ENCODE measurements around the gene NME2. TPM values are rescaled to one million over a fixed set of nuclear protein-coding genes. Genes with fewer than 3 reads are reported as not detected.
"Not testable (repeated sequence)": the region's sequence is repeated elsewhere in the genome, so short reads cannot be mapped to it uniquely, and the experiment has no call there.

The NME2 gene
- total RNA-seq, 1 donor from 2014 or later = 811 TPM

- DNase-seq (ENCODE audit: low read depth in 2 of 2) = peak; percentile 35 to 46
Observed at GRCh38 chr17:51152766-51153209, 13.4 kb upstream of the NME2 start.

GRCh38 chr17:51153210-51154072 lies 12.8 kb upstream of the NME2 start, which contains the start of gene NME1:
Gene NME1 (plus strand): TSS chr17:51153559. CDS start chr17:51155655, 2,096 bp downstream.
- peak; percentile 100 for DNase-seq (ENCODE audit: low read depth in 2 of 2)

- peak; percentile 8 to 20 for DNase-seq (ENCODE audit: low read depth in 2 of 2)
Observed at GRCh38 chr17:51154176-51154575, 12.0 kb upstream of the NME2 start.

- DNase-seq (ENCODE audit: low read depth in 2 of 2) = no peak
Observed at GRCh38 chr17:51155416-51155815, 10.8 kb upstream of the NME2 start.

GRCh38 chr17:51159604-51160003 lies 6.6 kb upstream of the NME2 start:
- no peak for DNase-seq (ENCODE audit: low read depth in 2 of 2)

DNA sequence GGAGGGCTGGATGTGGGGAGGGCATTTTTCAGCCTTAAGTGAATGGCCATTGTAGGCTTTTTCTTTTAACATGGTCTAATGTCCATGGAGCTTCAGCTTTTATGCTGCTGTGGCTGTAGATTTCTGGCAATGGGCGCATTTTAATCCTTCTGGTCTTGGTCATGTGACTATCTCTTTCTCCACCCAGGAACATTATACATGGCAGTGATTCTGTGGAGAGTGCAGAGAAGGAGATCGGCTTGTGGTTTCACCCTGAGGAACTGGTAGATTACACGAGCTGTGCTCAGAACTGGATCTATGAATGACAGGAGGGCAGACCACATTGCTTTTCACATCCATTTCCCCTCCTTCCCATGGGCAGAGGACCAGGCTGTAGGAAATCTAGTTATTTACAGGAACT lies 4.7 kb upstream of the NME2 start:
- DNase-seq (ENCODE audit: low read depth in 2 of 2) = no peak

DNA sequence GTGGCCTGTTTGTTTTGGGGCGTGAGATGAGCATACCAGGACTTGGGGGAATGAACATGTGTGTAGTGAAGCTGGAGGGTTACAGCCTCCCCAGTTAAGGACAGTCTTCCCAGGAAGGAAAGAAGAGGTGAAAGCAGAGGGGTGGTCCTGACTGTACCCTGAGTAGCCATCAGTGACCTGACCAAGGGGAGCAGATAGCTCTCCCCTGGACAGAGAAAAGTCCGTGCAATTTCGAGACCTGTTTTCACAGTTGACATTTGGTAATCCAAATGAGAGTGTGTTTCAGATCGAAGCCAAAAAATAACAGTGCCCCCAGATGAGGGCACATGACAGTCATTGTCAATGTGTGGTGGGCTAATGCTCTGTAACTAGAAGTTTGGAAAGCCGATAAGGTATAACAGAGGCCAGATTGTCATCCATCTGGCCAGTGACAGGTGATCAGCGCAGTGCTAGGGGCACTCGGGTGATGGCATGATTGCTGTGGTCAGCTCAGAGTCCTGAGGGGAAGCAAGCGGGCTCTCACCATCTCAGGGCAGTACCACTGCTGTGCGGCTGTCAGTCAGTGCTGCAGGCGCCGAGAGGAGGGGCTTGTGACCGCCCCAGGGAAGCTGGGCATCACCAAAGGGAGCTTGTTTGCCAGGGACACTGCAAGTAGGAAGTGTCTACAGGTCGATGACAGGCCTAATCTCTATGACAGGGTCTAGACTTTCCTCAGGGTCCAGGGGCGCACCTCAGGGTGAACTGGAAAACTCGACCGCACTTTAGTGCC lies 1.1 kb upstream of the NME2 start:
- peak in 1 of 2 donors; percentile 7 for DNase-seq (ENCODE audit: low read depth in 2 of 2)

DNA sequence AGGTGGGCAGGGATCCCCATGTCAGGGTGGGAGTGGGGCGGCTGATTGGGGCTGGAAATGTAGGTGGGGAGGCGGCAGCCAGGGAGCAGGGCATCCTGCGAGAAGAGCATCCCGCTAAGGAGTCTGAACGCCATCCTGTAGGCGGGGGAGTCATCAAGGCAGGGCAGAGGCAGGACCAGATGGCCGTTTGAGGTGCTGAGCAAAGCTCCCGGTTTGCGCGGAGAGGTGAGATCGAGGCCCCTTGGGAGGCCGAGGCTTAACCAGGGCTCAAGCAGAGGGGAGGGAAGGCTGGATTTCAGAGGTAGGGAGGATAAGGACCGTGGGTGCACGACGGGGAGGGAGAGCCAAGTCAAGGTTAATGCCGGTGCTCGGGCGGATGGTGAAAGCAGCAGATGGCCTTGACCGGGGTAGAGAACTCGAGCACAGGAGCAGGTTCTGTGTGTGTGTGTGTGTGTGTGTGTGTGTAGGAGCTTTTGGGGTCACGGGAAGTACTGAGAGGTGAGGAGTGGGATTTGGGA lies 472 bp upstream of the NME2 start:
- no peak for DNase-seq (ENCODE audit: low read depth in 2 of 2)

GRCh38 chr17:51166987-51167931 lies 1.0 kb downstream of the NME2 start:
- peak; percentile 41 to 59 for DNase-seq (ENCODE audit: low read depth in 2 of 2)

DNA sequence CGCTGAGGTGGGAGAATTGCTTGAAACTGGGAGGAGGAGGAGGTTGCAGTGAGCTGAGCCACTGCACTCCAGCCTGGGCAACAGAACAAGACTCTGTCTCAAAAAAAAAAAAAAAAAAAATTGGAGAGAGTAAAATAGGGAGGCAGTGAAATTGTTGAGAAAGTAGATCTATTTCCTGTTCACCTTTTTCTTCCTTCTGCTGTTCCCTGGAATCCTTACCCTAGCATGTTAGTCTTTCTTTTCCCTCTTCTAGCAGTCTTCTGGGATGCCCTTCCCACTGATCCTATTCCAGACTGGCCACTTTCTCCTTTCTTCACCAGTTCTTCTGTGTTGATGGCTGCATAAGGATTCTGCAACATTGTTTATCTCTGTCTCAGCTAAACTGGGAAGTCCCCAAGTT lies 3.1 kb downstream of the NME2 start:
- no peak for DNase-seq (ENCODE audit: low read depth in 2 of 2)

DNA sequence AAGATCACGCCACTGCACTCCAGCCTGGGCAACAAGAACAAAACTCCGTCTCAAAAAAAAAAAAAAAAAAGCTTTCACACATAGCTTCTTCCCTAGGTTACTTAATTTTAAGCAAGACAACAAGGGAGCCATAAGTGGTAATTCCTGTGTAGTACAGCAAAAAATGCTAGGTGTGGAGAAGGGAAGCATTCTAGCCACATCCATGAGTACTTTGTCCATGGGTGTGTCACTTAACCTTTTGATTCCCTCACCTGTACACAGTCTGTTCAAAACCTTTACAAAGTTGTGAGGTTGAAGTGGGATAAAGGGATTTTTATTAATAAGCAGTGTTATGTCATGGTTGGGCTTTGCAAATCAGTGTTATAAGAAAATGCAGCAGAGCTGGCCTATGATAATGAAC lies 4.5 kb downstream of the NME2 start:
- DNase-seq (ENCODE audit: low read depth in 2 of 2) = no peak

- not testable (repeated sequence) for DNase-seq (ENCODE audit: low read depth in 2 of 2)
Observed at GRCh38 chr17:51172030-51172429, 5.8 kb downstream of the NME2 start.

GRCh38 chr17:51180486-51180885 lies 14.3 kb downstream of the NME2 start:
- DNase-seq (ENCODE audit: low read depth in 2 of 2) = no peak

- peak in 1 of 2 donors; percentile 61 for DNase-seq (ENCODE audit: low read depth in 2 of 2)
Observed at GRCh38 chr17:51184124-51184523, 17.9 kb downstream of the NME2 start.

DNA sequence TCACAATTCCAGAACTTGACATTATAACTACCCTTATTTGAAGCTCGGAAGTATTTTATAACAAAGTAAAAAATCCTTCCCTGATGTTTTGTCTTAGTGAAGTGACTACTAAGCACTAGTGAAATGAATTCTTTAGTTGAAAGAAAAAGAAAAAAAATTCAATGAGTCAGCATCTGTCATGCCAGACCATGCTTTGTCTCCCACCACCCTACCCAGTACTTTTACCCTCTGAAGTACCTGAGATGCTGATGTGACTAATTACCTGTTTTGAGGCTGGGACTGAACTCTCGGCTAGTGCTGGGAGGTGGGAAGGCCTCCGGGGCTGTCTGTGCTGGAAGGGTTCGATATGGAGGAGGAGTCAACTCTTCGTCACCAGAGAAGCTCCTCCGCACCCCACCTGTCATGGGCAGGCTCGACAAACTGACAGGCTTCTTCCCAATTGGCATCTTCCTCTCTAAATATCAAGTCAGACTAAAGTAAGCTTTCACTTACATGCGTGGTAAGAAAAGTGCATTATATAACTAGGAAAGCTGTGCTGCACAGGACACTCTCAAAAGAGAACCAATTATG lies 19.6 kb downstream of the NME2 start:
- no peak for DNase-seq (ENCODE audit: low read depth in 2 of 2)

DNA sequence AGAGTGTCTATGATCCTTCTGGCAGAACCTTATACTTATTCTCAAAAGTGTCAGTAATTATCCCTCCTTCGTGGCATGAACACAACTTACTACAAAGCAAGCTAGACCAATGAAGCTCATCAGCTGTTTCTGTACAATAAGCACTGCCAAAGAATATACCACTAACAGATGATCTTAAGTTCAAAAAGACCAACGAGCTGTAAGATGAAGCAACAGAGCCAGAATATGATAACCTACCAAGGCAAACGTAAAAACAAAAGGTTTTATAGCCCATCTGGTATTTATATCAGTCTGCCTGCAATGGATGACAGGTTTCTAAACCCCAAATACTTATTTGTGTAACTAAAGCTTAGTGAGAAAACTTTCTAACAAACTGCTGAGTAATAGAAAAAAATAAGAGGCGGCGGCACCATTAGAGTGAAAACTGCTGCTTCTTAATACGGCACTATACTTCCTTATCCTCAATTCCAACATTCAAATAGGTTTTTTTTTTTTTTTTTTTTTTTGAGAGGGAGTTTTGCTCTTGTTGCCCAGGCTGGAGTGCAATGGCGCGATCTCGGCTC lies 22.1 kb downstream of the NME2 start:
- no peak for DNase-seq (ENCODE audit: low read depth in 2 of 2)

- no peak for DNase-seq (ENCODE audit: low read depth in 2 of 2)
Observed at GRCh38 chr17:51189162-51189561, 23.0 kb downstream of the NME2 start.

DNA sequence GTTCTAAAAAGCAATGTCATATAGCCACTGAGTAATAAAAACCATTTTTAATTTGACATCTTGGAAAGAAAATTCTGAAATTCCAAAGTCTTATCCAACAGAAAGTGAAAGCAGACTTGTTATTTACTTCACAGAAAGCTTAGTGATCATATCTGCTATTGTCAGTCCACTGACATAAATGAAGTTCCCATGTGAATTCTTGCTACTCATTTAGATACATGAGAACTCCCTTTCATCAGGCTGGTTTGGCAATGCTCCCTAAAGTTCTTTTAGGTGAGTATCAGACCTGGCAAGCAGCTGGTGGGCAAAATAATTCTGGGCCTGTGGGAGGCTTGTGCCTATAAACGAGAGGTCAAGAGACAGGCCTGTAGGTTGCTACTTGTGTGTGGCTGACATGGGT lies 23.4 kb downstream of the NME2 start:
- DNase-seq (ENCODE audit: low read depth in 2 of 2) = peak; percentile 26 to 34

DNA sequence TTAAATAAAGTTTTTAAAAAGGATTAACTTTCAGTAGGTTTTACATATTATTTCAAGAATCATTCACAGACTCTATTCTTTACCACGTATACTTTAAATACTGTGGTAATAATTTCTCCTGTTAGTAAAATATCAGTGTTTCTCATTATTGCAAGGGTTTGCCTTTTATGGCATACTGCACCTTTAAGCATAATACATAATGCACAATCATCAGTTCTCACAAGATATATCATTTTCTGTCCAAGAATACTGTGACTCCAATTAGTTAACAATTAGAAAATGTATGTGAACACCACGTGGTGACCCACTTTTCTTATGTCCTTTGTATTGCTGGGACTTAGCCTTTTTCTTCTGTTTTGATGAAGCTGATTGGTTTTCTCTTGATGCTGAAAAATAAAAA lies 25.7 kb downstream of the NME2 start:
- no peak for DNase-seq (ENCODE audit: low read depth in 2 of 2)

DNA sequence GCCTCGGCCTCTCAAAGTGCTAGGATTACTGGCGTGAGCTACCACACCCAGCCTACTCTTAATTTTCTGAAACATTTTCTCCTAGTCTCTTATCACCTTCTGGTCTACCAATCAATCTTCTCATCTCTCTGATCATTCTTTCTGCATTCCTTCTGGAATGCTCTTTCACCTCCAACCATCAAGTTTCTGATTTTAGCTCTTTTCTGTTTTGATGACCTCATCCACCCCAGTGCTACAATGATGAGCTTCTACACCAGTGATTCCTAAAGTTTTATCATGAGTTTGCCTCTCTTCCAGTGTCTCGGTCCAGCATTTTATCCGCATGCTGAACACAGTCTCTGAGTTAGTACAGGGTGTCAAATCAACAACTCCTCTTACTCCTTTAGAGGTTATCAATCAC lies 31.5 kb downstream of the NME2 start:
- no peak for DNase-seq (ENCODE audit: low read depth in 2 of 2)
